SK-N-SH (cell line): ENCODE results near the gene UST.

Experiments
- EP300 ChIP-seq, 2 experiments: IDR thresholded peaks; 2 replicates each; pipeline versions ENCODE4 v1.4.0 to v1.6.1; 2012; ENCODE audit warnings: borderline replicate concordance in 1 of 2, low read depth in 1 of 2, low read length in 1 of 2
- EZH2phosphoT487 ChIP-seq: fragments of 200-600 bp; sonication (generic); IDR thresholded peaks from 2 replicates; pipeline ENCODE4 v1.6.1; 2017; ENCODE audit warnings: low read depth, mixed run types, mild to moderate bottlenecking, antibody characterized with exemption, moderate library complexity, borderline replicate concordance
- MEF2A ChIP-seq: IDR thresholded peaks from 2 replicates; pipeline ENCODE4 v1.4.0; 2012; ENCODE audit warnings: low read depth, borderline replicate concordance
- NRF1 ChIP-seq: IDR thresholded peaks from 2 replicates; pipeline ENCODE4 v1.6.1; 2012; ENCODE audit warnings: low read depth, mild to moderate bottlenecking, low read length
- POLR2AphosphoS5 ChIP-seq: IDR thresholded peaks from 2 replicates; pipeline ENCODE4 v1.6.1; 2012; ENCODE audit warnings: low read depth, low read length
- RCOR1 ChIP-seq: fragments of 150-350 bp; IDR thresholded peaks from 2 replicates; pipeline ENCODE4 v1.6.1; 2017; ENCODE audit warnings: antibody characterized with exemption, low read length
- RFX5 ChIP-seq: IDR thresholded peaks from 2 replicates; pipeline ENCODE4 v1.6.1; 2012; ENCODE audit warnings: mild to moderate bottlenecking, improper control_type of control experiment, low read length
- RXRA ChIP-seq: IDR thresholded peaks from 2 replicates; pipeline ENCODE4 v1.4.0; 2012; ENCODE audit warnings: low read depth, mild to moderate bottlenecking, borderline replicate concordance
- SIN3A ChIP-seq: IDR thresholded peaks from 2 replicates; pipeline ENCODE4 v1.6.1; 2012; ENCODE audit warnings: low read depth, mild to moderate bottlenecking, low read length, moderate library complexity, borderline replicate concordance
- YY1 ChIP-seq: IDR thresholded peaks from 2 replicates; pipeline ENCODE4 v1.4.0; 2012; ENCODE audit warnings: low read depth, mild to moderate bottlenecking
- TF ChIP-seq, protein P1 (sequence below): fragments of 200-600 bp; sonication (generic); IDR thresholded peaks from 2 replicates; pipeline ENCODE4 v1.6.1; 2017; ENCODE audit warnings: antibody characterized with exemption, mild to moderate bottlenecking, moderate library complexity
- TF ChIP-seq, protein P2 (sequence below): IDR thresholded peaks from 2 replicates; pipeline ENCODE4 v1.6.1; 2012; ENCODE audit warnings: mild to moderate bottlenecking, low read depth, low read length, moderate library complexity

DNA sequence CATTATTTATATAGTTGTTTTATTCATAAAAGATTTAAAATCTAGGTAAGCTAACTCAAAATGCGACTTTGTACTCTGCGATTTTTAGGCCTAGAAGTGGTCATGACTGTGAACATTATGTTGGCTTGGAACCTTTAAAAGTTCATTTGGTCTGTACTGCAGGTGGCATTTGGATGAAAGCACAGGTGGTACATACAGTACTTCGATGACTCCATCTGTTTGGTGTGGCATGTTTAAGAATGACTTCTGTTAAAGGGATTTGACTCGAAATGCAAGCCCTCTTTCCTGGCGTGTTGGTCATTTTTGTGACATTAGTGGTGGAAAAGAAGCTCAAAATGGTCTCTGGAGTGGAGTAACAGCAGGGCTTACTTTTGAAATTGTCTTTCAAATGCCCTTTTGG, 118.1 kb downstream of the UST start:
- TF ChIP-seq NRF1 (no peak), EZH2phosphoT487 (no peak), POLR2AphosphoS5 (no peak), YY1 (no peak), SIN3A (no peak), EP300 (IDR thresholded peaks at IDR 0.05; ENCODE audit: borderline replicate concordance in 1 of 2, low read depth in 1 of 2, low read length in 1 of 2) (no peak), RFX5 (no peak), RCOR1 (no peak), MEF2A (no peak), RXRA (no peak)
- TF ChIP-seq, protein P1, sequence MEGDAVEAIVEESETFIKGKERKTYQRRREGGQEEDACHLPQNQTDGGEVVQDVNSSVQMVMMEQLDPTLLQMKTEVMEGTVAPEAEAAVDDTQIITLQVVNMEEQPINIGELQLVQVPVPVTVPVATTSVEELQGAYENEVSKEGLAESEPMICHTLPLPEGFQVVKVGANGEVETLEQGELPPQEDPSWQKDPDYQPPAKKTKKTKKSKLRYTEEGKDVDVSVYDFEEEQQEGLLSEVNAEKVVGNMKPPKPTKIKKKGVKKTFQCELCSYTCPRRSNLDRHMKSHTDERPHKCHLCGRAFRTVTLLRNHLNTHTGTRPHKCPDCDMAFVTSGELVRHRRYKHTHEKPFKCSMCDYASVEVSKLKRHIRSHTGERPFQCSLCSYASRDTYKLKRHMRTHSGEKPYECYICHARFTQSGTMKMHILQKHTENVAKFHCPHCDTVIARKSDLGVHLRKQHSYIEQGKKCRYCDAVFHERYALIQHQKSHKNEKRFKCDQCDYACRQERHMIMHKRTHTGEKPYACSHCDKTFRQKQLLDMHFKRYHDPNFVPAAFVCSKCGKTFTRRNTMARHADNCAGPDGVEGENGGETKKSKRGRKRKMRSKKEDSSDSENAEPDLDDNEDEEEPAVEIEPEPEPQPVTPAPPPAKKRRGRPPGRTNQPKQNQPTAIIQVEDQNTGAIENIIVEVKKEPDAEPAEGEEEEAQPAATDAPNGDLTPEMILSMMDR = no peak
- TF ChIP-seq, protein P2, sequence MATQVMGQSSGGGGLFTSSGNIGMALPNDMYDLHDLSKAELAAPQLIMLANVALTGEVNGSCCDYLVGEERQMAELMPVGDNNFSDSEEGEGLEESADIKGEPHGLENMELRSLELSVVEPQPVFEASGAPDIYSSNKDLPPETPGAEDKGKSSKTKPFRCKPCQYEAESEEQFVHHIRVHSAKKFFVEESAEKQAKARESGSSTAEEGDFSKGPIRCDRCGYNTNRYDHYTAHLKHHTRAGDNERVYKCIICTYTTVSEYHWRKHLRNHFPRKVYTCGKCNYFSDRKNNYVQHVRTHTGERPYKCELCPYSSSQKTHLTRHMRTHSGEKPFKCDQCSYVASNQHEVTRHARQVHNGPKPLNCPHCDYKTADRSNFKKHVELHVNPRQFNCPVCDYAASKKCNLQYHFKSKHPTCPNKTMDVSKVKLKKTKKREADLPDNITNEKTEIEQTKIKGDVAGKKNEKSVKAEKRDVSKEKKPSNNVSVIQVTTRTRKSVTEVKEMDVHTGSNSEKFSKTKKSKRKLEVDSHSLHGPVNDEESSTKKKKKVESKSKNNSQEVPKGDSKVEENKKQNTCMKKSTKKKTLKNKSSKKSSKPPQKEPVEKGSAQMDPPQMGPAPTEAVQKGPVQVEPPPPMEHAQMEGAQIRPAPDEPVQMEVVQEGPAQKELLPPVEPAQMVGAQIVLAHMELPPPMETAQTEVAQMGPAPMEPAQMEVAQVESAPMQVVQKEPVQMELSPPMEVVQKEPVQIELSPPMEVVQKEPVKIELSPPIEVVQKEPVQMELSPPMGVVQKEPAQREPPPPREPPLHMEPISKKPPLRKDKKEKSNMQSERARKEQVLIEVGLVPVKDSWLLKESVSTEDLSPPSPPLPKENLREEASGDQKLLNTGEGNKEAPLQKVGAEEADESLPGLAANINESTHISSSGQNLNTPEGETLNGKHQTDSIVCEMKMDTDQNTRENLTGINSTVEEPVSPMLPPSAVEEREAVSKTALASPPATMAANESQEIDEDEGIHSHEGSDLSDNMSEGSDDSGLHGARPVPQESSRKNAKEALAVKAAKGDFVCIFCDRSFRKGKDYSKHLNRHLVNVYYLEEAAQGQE = no peak
